Fibroblast of lung (primary cell): ENCODE data around the gene LIN37. TPM values are rescaled to one million over a fixed set of nuclear protein-coding genes. Genes with fewer than 3 reads are reported as not detected.

Experiments used
- DNase-seq, 2 donors: peaks; one replicate each; pipeline versions ENCODE4 v3.0.0 to v3.0.0-alpha.2; 2010; ENCODE audit warnings: low read depth in 2 of 2
- H2AFZ ChIP-seq: 2 replicates; pipeline ENCODE4 v1.5.1; 2012; ENCODE audit warnings: low read length, control low read depth, inconsistent platforms
- H3K27ac ChIP-seq: 2 replicates; pipeline ENCODE4 v1.5.1; 2011; ENCODE audit warnings: low read length, control low read depth; ENCODE audit not compliant: insufficient read depth
- H3K27me3 ChIP-seq: 2 replicates; pipeline ENCODE4 v1.5.1; 2011; ENCODE audit warnings: mild to moderate bottlenecking, low read length; ENCODE audit not compliant: control insufficient read depth, insufficient read depth
- H3K36me3 ChIP-seq: 2 replicates; pipeline ENCODE4 v1.5.1; 2011; ENCODE audit warnings: low read length; ENCODE audit not compliant: control insufficient read depth, insufficient read depth
- H3K4me1 ChIP-seq: 2 replicates; pipeline ENCODE4 v1.5.1; 2011; ENCODE audit warnings: low read length; ENCODE audit not compliant: control insufficient read depth, insufficient read depth; ENCODE audit errors: extremely low read depth
- H3K4me2 ChIP-seq: 2 replicates; pipeline ENCODE4 v1.5.1; 2011; ENCODE audit warnings: low read length, control low read depth; ENCODE audit not compliant: insufficient read depth; ENCODE audit errors: extremely low read depth
- H3K4me3 ChIP-seq, 4 experiments: fragments of 200-600 bp in 1 of 4; sonication (generic) in 1 of 4; replicated peaks in 1 of 4; 2 replicates each; pipeline ENCODE4 v1.5.1; 2011 to 2016; ENCODE audit warnings: low read length in 4 of 4, low read depth in 3 of 4, mild to moderate bottlenecking in 3 of 4, control low read depth in 2 of 4, inconsistent platforms in 1 of 4, mixed read lengths in 1 of 4; ENCODE audit not compliant: insufficient read depth in 1 of 4; ENCODE audit errors: control extremely low read depth in 1 of 4
- H3K79me2 ChIP-seq: 2 replicates; pipeline ENCODE4 v1.5.1; 2012; ENCODE audit warnings: mild to moderate bottlenecking, low read length, inconsistent platforms; ENCODE audit not compliant: control insufficient read depth, insufficient read depth
- H3K9ac ChIP-seq: 2 replicates; pipeline ENCODE4 v1.5.1; 2011; ENCODE audit warnings: mild to moderate bottlenecking, low read length, control low read depth; ENCODE audit not compliant: insufficient read depth
- H3K9me3 ChIP-seq: 2 replicates; pipeline ENCODE4 v1.5.1; 2012; ENCODE audit warnings: low read depth, low read length; ENCODE audit not compliant: control insufficient read depth, insufficient read depth
- H4K20me1 ChIP-seq: 2 replicates; pipeline ENCODE4 v1.5.1; 2011; ENCODE audit warnings: low read length; ENCODE audit not compliant: control insufficient read depth, insufficient read depth; ENCODE audit errors: extremely low read depth
- CTCF ChIP-seq, 2 donors: IDR thresholded peaks in 1 of 2; conservative IDR thresholded peaks in 1 of 2; 1 replicate in 1 of 2; 2 replicates in 1 of 2; pipeline ENCODE4 v1.5.1; 2011 to 2012; ENCODE audit warnings: low read length in 2 of 2, control low read depth in 1 of 2, inconsistent platforms in 1 of 2, low read depth in 1 of 2, mild to moderate bottlenecking in 1 of 2
- EZH2 ChIP-seq: IDR thresholded peaks from 2 replicates; pipeline ENCODE4 v1.5.1; 2012; ENCODE audit warnings: low read length, control low read depth, mild to moderate bottlenecking; ENCODE audit errors: missing control alignments
- polyA plus RNA-seq, 2 donors: library from polyadenylated mRNA; depleted of rRNA in 1 of 2; stranded (reverse) in 1 of 2; unstranded in 1 of 2; fragments of >200 nt; gene quantifications; 2 replicates each; pipeline ENCODE4 v1.2.1, GENCODE V29; 2011 to 2012; ENCODE audit warnings: missing spikeins in 1 of 2
- total RNA-seq: library from RNA; depleted of rRNA; stranded (reverse); fragments of >200 nt; gene quantifications from 2 replicates; pipeline ENCODE4 v1.2.1, GENCODE V29; 2014

Gene LIN37
- total and polyA plus RNA-seq, 2 donors (not counting 1 experiment from before 2014, with no cell fraction given), result 6.4 to 10.3 TPM

- peak overlapping the region; percentile 95 for H3K4me2 ChIP-seq
- H3K4me1 ChIP-seq, result peaks cover 12% of the 10 kb centered on the region
- H3K27ac ChIP-seq, result peak overlapping the region; percentile 79
- no peaks in the 10 kb centered on the region for H3K79me2 ChIP-seq
- H3K36me3 ChIP-seq, result peaks cover 16% of the 10 kb centered on the region
- TF ChIP-seq CTCF (conservative IDR thresholded peaks at IDR 0.05 in 1 of 2, IDR thresholded peaks at IDR 0.05 in 1 of 2; ENCODE audit: low read depth in 1 of 2, low read length in 2 of 2), result no peak
- TF ChIP-seq EZH2, result no peak
- H2AFZ ChIP-seq, result peak overlapping the region; percentile 84
- H3K9me3 ChIP-seq, result no peaks in the 10 kb centered on the region
- H3K27me3 ChIP-seq, result no peaks in the 10 kb centered on the region
- H3K9ac ChIP-seq, result peak overlapping the region; percentile 55
- DNase-seq, result peak; percentile 94 to 95
- no peaks in the 10 kb centered on the region for H4K20me1 ChIP-seq
- H3K4me3 ChIP-seq, result peak overlapping the region; percentile 56 to 64 (median 60)
Observed at GRCh38 chr19:35740423-35741202, 7.8 kb upstream of the LIN37 start.

- Histone ChIP-seq H4K20me1 (no peaks in the 10 kb centered on the region), H3K9ac (peak overlapping the region; percentile 48), H3K4me3 (peak overlapping the region; percentile 43 to 64 (median 60)), H3K9me3 (no peaks in the 10 kb centered on the region), H3K27me3 (no peaks in the 10 kb centered on the region), H3K36me3 (peaks cover 16% of the 10 kb centered on the region), H3K4me1 (peaks cover 12% of the 10 kb centered on the region), H3K4me2 (peak overlapping the region; percentile 95), H3K27ac (peak overlapping the region; percentile 59), H3K79me2 (peaks cover 5% of the 10 kb centered on the region), H2AFZ (peak overlapping the region; percentile 50)
- DNase-seq, result no peak
- TF ChIP-seq CTCF (conservative IDR thresholded peaks at IDR 0.05 in 1 of 2, IDR thresholded peaks at IDR 0.05 in 1 of 2; ENCODE audit: low read depth in 1 of 2, low read length in 2 of 2) (no peak), EZH2 (no peak)
Observed at GRCh38 chr19:35741203-35741515, 7.2 kb upstream of the LIN37 start.

- DNase-seq, result no peak
- Histone ChIP-seq H3K36me3 (peaks cover 9% of the 10 kb centered on the region), H3K4me1 (peaks cover 12% of the 10 kb centered on the region), H3K4me2 (no peak within 1 kb of the TSS), H3K27me3 (no peaks in the 10 kb centered on the region), H3K9me3 (no peaks in the 10 kb centered on the region), H3K4me3 (peak within 1 kb of the TSS in 1 of 4 experiments; percentile 64), H3K79me2 (peaks cover 9% of the 10 kb centered on the region), H4K20me1 (no peaks in the 10 kb centered on the region), H3K27ac (peak within 1 kb of the TSS; percentile 59), H2AFZ (no peak within 1 kb of the TSS), H3K9ac (no peak within 1 kb of the TSS)
- TF ChIP-seq CTCF (conservative IDR thresholded peaks at IDR 0.05 in 1 of 2, IDR thresholded peaks at IDR 0.05 in 1 of 2; ENCODE audit: low read depth in 1 of 2, low read length in 2 of 2) (no peak), EZH2 (no peak)
Observed at GRCh38 chr19:35742121-35742724, 6.2 kb upstream of the LIN37 start, which contains the start of gene IGFLR1. TSS of gene IGFLR1 (minus strand) at chr19:35742452. CDS start at chr19:35741180, 1,272 bp downstream.
